ENCODE results near the gene NDEL1.

Gene NDEL1

DNA sequence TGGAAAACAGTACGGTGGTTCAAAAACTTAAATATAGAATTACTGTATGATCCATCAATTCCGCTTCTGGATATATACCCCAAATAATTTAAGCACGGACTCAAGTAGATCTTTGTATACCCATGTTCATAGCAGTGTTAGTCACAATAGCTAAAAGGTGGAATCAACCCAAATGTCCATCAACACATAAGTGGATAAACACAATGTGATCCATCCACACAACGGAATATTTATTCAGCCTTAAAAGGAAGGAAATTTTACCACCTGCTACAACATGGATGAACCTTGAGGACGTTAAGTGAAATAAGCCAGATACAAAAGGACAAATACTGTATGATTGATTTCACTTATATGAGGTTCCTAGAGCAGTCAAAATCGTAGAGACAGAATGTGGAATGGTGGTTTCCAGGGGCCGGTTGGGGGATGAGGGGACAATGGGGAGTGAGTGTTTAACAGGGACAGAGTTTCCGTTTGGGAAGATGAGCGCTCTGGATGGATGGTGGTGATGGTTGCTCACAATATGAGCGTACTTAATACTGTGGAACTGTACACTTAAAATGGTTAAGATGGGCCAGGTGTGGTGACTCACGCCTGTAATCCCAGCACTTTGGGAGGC, 32.7 kb upstream of the NDEL1 start:
- ATAC-seq = no peak
- no peak for TF ChIP-seq ZNF70 (CRISPR knock-in tag; IDR thresholded peaks at IDR 0.05)
- TF ChIP-seq ZC3H10 (CRISPR knock-in tag; IDR thresholded peaks at IDR 0.05) = no peak
- no peak for TF ChIP-seq SNAI2 (CRISPR knock-in tag; IDR thresholded peaks at IDR 0.05)
- TF ChIP-seq ZFP3 (CRISPR knock-in tag; IDR thresholded peaks at IDR 0.05) = no peak
- TF ChIP-seq TOX (CRISPR knock-in tag; IDR thresholded peaks at IDR 0.05; ENCODE audit: borderline replicate concordance) = no peak
- no peak for TF ChIP-seq ZNF8 (CRISPR knock-in tag; IDR thresholded peaks at IDR 0.05)
- TF ChIP-seq TSHZ2 (CRISPR knock-in tag; IDR thresholded peaks at IDR 0.05) = no peak
- TF ChIP-seq, protein P1, sequence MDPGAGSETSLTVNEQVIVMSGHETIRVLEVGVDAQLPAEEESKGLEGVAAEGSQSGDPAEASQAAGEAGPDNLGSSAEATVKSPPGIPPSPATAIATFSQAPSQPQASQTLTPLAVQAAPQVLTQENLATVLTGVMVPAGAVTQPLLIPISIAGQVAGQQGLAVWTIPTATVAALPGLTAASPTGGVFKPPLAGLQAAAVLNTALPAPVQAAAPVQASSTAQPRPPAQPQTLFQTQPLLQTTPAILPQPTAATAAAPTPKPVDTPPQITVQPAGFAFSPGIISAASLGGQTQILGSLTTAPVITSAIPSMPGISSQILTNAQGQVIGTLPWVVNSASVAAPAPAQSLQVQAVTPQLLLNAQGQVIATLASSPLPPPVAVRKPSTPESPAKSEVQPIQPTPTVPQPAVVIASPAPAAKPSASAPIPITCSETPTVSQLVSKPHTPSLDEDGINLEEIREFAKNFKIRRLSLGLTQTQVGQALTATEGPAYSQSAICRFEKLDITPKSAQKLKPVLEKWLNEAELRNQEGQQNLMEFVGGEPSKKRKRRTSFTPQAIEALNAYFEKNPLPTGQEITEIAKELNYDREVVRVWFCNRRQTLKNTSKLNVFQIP (CRISPR knock-in tag; IDR thresholded peaks at IDR 0.05; ENCODE audit: borderline replicate concordance, low read depth) = no peak
- TF ChIP-seq PATZ1 (CRISPR knock-in tag; IDR thresholded peaks at IDR 0.05; ENCODE audit: borderline replicate concordance) = no peak
- TF ChIP-seq ISL1 (CRISPR knock-in tag; IDR thresholded peaks at IDR 0.05) = no peak
- no peak for TF ChIP-seq ZFP30 (CRISPR knock-in tag; IDR thresholded peaks at IDR 0.05)
- no peak for TF ChIP-seq RARB (CRISPR knock-in tag; IDR thresholded peaks at IDR 0.05)
- TF ChIP-seq CSDC2 (CRISPR knock-in tag; IDR thresholded peaks at IDR 0.05) = no peak
- no peak for TF ChIP-seq ARNTL (CRISPR knock-in tag; IDR thresholded peaks at IDR 0.05; ENCODE audit: borderline replicate concordance, low read depth)
- no peak for TF ChIP-seq ZNF565 (CRISPR knock-in tag; conservative IDR thresholded peaks at IDR 0.05; ENCODE audit: low read depth)
- no peak for TF ChIP-seq GLIS3 (CRISPR knock-in tag; IDR thresholded peaks at IDR 0.05)
- TF ChIP-seq OSR1 (CRISPR knock-in tag; IDR thresholded peaks at IDR 0.05) = no peak
- no peak for TF ChIP-seq PPARA (CRISPR knock-in tag; IDR thresholded peaks at IDR 0.05; ENCODE audit: borderline replicate concordance)

DNA sequence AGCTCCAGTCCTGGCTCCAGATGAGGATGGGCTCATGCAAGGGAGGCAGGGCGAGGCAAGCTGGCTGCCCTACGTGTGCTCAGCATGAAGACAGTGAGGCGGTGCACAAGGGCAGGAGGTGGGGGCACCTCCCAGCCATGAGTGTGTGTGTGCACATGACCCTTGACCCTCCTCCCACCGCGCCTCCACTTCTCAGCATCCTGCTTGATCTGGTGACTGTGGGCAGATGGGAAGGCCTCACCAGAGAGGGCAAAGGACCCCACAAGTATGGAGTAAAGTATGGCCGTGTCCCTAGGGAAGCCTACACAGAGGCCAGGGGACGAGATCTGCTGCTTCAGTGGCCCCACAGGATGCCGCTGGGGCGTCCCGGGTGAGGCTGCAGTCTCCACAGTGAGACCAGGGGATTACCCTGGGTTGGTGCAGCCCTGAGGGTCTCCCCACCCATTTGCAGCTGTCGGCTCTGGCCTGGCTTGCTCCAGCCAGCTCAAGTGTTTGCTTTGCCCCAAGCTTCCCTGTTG, 30.1 kb upstream of the NDEL1 start:
- ATAC-seq = no peak
- TF ChIP-seq ZNF565 (CRISPR knock-in tag; conservative IDR thresholded peaks at IDR 0.05; ENCODE audit: low read depth) (no peak), CSRNP3 (CRISPR knock-in tag; IDR thresholded peaks at IDR 0.05) (no peak), SNAI2 (CRISPR knock-in tag; IDR thresholded peaks at IDR 0.05) (no peak), PPARA (CRISPR knock-in tag; IDR thresholded peaks at IDR 0.05; ENCODE audit: borderline replicate concordance) (no peak), TCF4 (CRISPR knock-in tag; IDR thresholded peaks at IDR 0.05; ENCODE audit: borderline replicate concordance) (no peak), ZC3H10 (CRISPR knock-in tag; IDR thresholded peaks at IDR 0.05) (no peak), TSHZ2 (CRISPR knock-in tag; IDR thresholded peaks at IDR 0.05) (no peak)
- TF ChIP-seq, protein P1 (CRISPR knock-in tag; IDR thresholded peaks at IDR 0.05; ENCODE audit: borderline replicate concordance, low read depth) = no peak

All from SK-N-SH treated with all-trans-retinoic acid at 6 μM for 48 hours (cell line).